ENCODE results near the gene NTHL1. TPM values are rescaled to one million over a fixed set of nuclear protein-coding genes. Genes with fewer than 3 reads are reported as not detected.

Gene NTHL1
- total RNA-seq, 2 donors from 2014 or later = 16.4 to 24.9 TPM

DNA sequence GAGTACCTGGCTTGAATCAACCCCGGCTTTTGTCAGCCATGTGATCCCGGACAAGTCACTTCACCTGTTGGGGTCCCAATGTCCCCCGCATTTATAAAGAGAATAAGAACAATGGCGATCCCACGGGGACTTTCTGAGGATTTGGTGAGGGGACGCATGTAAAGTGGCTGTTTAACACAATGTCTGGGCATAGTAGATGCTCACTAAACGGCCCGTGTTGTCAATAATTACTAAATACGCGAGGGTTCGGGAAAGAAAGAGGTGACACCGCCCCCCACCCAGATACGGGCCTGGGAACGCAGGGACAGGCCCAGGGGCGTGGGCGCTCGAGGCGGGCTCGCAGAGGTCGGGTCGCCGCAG, 56.1 kb downstream of the NTHL1 start:
- Histone ChIP-seq H3K4me3 (peak overlapping the region in 1 of 2 donors; percentile 28), H3K27me3 (replicated peaks; ENCODE audit: insufficient read depth) (no peaks in the 10 kb centered on the region), H3K27ac (no peak overlapping the region), H3K36me3 (peaks cover 0 to under 1% of the 10 kb centered on the region in 2 donors), H3K4me1 (replicated peaks) (peaks cover 6% of the 10 kb centered on the region), H3K9me3 (no peaks in the 10 kb centered on the region)
- DNase-seq (ENCODE audit: low spot score) = no peak
- WGBS = 16% methylated on average over 14 of the region's 22 CpGs
- TF ChIP-seq POLR2AphosphoS5 (IDR thresholded peaks at IDR 0.05) = no peak
- TF ChIP-seq, protein P1, sequence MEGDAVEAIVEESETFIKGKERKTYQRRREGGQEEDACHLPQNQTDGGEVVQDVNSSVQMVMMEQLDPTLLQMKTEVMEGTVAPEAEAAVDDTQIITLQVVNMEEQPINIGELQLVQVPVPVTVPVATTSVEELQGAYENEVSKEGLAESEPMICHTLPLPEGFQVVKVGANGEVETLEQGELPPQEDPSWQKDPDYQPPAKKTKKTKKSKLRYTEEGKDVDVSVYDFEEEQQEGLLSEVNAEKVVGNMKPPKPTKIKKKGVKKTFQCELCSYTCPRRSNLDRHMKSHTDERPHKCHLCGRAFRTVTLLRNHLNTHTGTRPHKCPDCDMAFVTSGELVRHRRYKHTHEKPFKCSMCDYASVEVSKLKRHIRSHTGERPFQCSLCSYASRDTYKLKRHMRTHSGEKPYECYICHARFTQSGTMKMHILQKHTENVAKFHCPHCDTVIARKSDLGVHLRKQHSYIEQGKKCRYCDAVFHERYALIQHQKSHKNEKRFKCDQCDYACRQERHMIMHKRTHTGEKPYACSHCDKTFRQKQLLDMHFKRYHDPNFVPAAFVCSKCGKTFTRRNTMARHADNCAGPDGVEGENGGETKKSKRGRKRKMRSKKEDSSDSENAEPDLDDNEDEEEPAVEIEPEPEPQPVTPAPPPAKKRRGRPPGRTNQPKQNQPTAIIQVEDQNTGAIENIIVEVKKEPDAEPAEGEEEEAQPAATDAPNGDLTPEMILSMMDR (IDR thresholded peaks at IDR 0.05) = no peak
- TF ChIP-seq POLR2A (IDR thresholded peaks at IDR 0.05) = no peak
- intact Hi-C loops (cut with DNase I) = no loop called here

DNA sequence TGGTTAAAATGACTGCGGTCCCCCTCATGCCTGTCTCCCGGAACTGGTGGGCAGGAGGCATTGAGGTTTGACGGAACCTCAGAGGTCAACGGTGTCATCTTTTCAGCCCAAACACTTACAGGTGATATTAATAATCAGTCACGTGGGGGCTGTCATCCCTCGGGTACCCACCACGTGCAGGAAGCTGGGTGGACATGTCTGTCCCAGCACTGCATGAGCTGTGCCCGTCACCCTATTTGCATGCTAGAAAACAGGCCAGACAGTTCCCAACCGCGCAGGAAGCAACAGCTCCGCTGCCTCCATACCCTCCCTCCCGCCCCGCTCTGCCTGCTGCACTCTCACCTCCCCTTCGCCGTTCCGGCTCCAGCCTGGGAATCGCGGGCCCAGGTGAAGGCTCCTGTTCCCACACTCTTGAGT, 56.5 kb downstream of the NTHL1 start:
- Histone ChIP-seq H3K9me3 (no peaks in the 10 kb centered on the region), H3K36me3 (peaks cover 0 to 5% of the 10 kb centered on the region in 2 donors), H3K27ac (no peak overlapping the region), H3K4me1 (replicated peaks) (peaks cover 6% of the 10 kb centered on the region), H3K4me3 (no peak overlapping the region), H3K27me3 (replicated peaks; ENCODE audit: insufficient read depth) (no peaks in the 10 kb centered on the region)
- no peak for DNase-seq (ENCODE audit: low spot score)
- intact Hi-C loops (cut with DNase I) = no loop called here
- 8% methylated on average over 18 of the region's 18 CpGs for WGBS
- TF ChIP-seq POLR2A (IDR thresholded peaks at IDR 0.05) (no peak), POLR2AphosphoS5 (IDR thresholded peaks at IDR 0.05) (no peak)
- TF ChIP-seq, protein P1 (IDR thresholded peaks at IDR 0.05) = no peak

DNA sequence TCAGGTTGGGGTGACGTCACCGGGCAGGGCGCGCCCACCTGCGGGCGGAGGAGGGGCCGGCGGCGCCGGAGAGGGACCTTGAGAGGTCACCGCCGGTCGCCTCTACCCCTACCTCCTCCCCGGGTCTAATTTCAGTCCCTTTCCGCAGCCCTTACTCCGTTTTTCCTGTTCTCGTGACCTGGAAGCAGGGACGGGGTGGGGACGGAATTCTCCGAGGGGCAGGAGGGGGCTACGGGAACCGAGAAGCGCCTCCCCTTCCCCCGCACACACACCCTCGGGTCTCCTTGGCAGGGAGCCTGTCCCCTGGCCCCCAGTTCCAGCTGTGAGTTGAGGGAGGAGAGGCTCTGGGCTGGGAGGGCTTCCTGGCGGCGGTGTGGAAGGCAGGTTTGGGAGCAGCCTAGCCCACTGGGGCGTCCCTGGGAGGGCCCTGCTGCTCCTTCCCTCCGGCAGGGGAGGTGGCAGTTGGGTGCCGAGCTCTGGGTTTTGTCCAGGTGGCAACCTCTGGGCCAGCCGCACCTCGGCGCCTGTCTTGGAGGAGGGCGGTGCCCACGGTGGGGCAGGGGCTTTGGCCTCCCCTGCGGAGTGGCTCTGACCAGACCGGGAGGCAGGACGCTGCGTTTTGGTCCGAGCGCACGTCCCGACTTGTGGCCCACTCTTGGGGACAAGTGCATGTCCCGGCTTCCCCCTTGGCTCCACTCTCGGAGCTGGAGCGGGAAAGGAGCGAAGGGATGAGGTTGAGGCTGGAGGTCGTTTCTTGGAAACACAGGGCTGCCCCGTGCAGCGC, 57.1 kb downstream of the NTHL1 start:
- no peak overlapping the region for H3K27ac ChIP-seq
- no peak for TF ChIP-seq POLR2AphosphoS5 (IDR thresholded peaks at IDR 0.05)
- TF ChIP-seq, protein P1 (IDR thresholded peaks at IDR 0.05) = no peak
- no peak for TF ChIP-seq POLR2A (IDR thresholded peaks at IDR 0.05)
- H3K4me1 ChIP-seq (replicated peaks) = peaks cover 6% of the 10 kb centered on the region
- peak overlapping the region in 1 of 2 donors; percentile 7 for H3K4me3 ChIP-seq
- intact Hi-C loops (cut with DNase I) = no loop called here
- H3K36me3 ChIP-seq = peaks cover 0 to 10% of the 10 kb centered on the region in 2 donors
- no peak for DNase-seq (ENCODE audit: low spot score)
- no peaks in the 10 kb centered on the region for H3K27me3 ChIP-seq (replicated peaks; ENCODE audit: insufficient read depth)
- 5% methylated on average over 39 of the region's 50 CpGs for WGBS
- no peaks in the 10 kb centered on the region for H3K9me3 ChIP-seq

DNA sequence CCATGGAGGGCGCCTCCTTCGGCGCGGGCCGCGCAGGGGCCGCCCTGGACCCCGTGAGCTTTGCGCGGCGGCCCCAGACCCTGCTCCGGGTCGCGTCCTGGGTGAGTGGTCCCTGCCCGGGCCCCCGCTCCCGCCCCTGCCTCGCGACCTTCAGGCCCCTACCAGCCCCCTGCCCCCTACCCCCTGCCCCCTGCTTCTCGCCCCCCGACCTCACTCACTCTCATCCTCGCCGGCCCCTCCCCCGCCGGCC, 57.6 kb downstream of the NTHL1 start:
- TF ChIP-seq POLR2AphosphoS5 (IDR thresholded peaks at IDR 0.05) (no peak), POLR2A (IDR thresholded peaks at IDR 0.05) (no peak)
- TF ChIP-seq, protein P1 (IDR thresholded peaks at IDR 0.05) = no peak
- peaks cover 6% of the 10 kb centered on the region for H3K4me1 ChIP-seq (replicated peaks)
- no peak overlapping the region for H3K27ac ChIP-seq
- intact Hi-C loops (cut with DNase I) = no loop called here
- peaks cover 0 to 10% of the 10 kb centered on the region in 2 donors for H3K36me3 ChIP-seq
- H3K27me3 ChIP-seq (replicated peaks; ENCODE audit: insufficient read depth) = no peaks in the 10 kb centered on the region
- no CpG with 5 or more reads among the region's 25 CpGs for WGBS
- peak overlapping the region in 1 of 2 donors; percentile 7 for H3K4me3 ChIP-seq
- H3K9me3 ChIP-seq = no peaks in the 10 kb centered on the region
- DNase-seq (ENCODE audit: low spot score) = no peak

MicroRNA genes within 50 kb of the gene (microRNA counts, 767-probe panel; counts per million panel counts)
- 431 to 1,721 counts per million in 2 donors for microRNA hsa-miR-1225-3p
- microRNA hsa-miR-1225-5p = 0 to 431 counts per million in 2 donors

Small RNA genes lying within 50 kb of the gene (microRNA-seq; reads per million reads assigned to microRNA genes)
- gene MIR1225 = 1.6 reads per million, percentile 21 among the genes with 10 or more reads in this experiment

Small RNA genes lying within 50 kb of the gene (small RNA-seq; reads per million reads assigned to genes)
- gene MIR1225 (0 to 0.93 reads per million in 2 donors), gene RN7SL219P (0 reads per million in 2 donors)

Other genes with a start within 250 kb of the NTHL1 start
- 100 to 1,000 TPM in 1 of 2 donors, 10 to 100 TPM in 1; 98.6 to 145 TPM for gene HAGH, start 221.0 kb downstream of the NTHL1 start, total RNA-seq
- 10 to 100 TPM; 42.3 to 45.5 TPM for gene FAHD1, start 220.6 kb downstream of the NTHL1 start, total RNA-seq
- 10 to 100 TPM in 1 of 2 donors, not detected in 1; 14.4 TPM for gene MEIOB, start 175.7 kb downstream of the NTHL1 start, total RNA-seq
- under 1 TPM; 0.77 to 0.91 TPM for gene HS3ST6, start 129.4 kb downstream of the NTHL1 start, total RNA-seq
- gene MSRB1, start 104.6 kb downstream of the NTHL1 start, total RNA-seq = 10 to 100 TPM; 11.0 to 12.4 TPM
- under 1 TPM; 0.51 to 0.82 TPM for gene RPL3L, start 93.1 kb downstream of the NTHL1 start, total RNA-seq
- gene NDUFB10, start 88.3 kb downstream of the NTHL1 start, total RNA-seq = 100 to 1,000 TPM; 172 to 333 TPM
- gene RPS2, start 83.0 kb downstream of the NTHL1 start, total RNA-seq = 1,000 to 10,000 TPM; 2,046 to 2,467 TPM
- gene RNF151, start 81.0 kb downstream of the NTHL1 start, total RNA-seq = 1 to 10 TPM in 1 of 2 donors, not detected in 1; 7.2 TPM
- gene TBL3, start 75.8 kb downstream of the NTHL1 start, total RNA-seq = 10 to 100 TPM; 54.3 to 57.1 TPM
- gene NOXO1, start 66.4 kb downstream of the NTHL1 start, total RNA-seq = 1 to 10 TPM in 1 of 2 donors, under 1 TPM in 1; 0.32 to 5.0 TPM
- 10 to 100 TPM; 21.1 to 26.6 TPM for gene GFER, start 63.6 kb downstream of the NTHL1 start, total RNA-seq
- 10 to 100 TPM in 1 of 2 donors, 1 to 10 TPM in 1; 4.0 to 16.1 TPM for gene SYNGR3, start 57.9 kb downstream of the NTHL1 start, total RNA-seq
- 10 to 100 TPM; 30.7 to 74.3 TPM for gene ZNF598, start 38.0 kb downstream of the NTHL1 start, total RNA-seq
- 1 to 10 TPM; 1.8 to 3.6 TPM for gene NPW, start 28.0 kb downstream of the NTHL1 start, total RNA-seq
- 100 to 1,000 TPM; 118 to 170 TPM for gene NHERF2, start 20.9 kb downstream of the NTHL1 start, total RNA-seq
- 100 to 1,000 TPM in 1 of 2 donors, 10 to 100 TPM in 1; 86.3 to 168 TPM for gene TSC2, start 151 bp upstream of the NTHL1 start, total RNA-seq
- gene PKD1, start 88.1 kb upstream of the NTHL1 start, total RNA-seq = 100 to 1,000 TPM; 205 to 349 TPM
- gene RAB26, start 100.8 kb upstream of the NTHL1 start, total RNA-seq = 1 to 10 TPM; 1.8 to 5.1 TPM
- 10 to 100 TPM; 40.0 to 51.5 TPM for gene TRAF7, start 107.9 kb upstream of the NTHL1 start, total RNA-seq
- 1 to 10 TPM in 1 of 2 donors, under 1 TPM in 1; 0.77 to 5.3 TPM for gene CASKIN1, start 148.8 kb upstream of the NTHL1 start, total RNA-seq
- 100 to 1,000 TPM in 1 of 2 donors, 10 to 100 TPM in 1; 55.9 to 110 TPM for gene MLST8, start 157.6 kb upstream of the NTHL1 start, total RNA-seq
- 10 to 100 TPM; 18.4 to 26.2 TPM for gene BRICD5, start 163.0 kb upstream of the NTHL1 start, total RNA-seq
- gene PGP, start 167.0 kb upstream of the NTHL1 start, total RNA-seq = 10 to 100 TPM; 12.7 to 23.7 TPM
- gene E4F1, start 175.8 kb upstream of the NTHL1 start, total RNA-seq = 10 to 100 TPM; 38.7 to 69.1 TPM
- 1 to 10 TPM in 1 of 2 donors, under 1 TPM in 1; 0.77 to 4.6 TPM for gene DNASE1L2, start 188.6 kb upstream of the NTHL1 start, total RNA-seq
- gene ECI1, start 203.8 kb upstream of the NTHL1 start, total RNA-seq = 10 to 100 TPM; 48.5 to 87.0 TPM
- gene RNPS1, start 220.3 kb upstream of the NTHL1 start, total RNA-seq = 100 to 1,000 TPM; 163 to 241 TPM